ENCODE measurements around the gene SLC17A3. TPM values are rescaled to one million over a fixed set of nuclear protein-coding genes. Genes with fewer than 3 reads are reported as not detected.

SLC17A3 gene
- total and polyA plus RNA-seq, 10 of the 15 experiments (the other 5 are each of a cell fraction or from before 2014, with no cell fraction given), result not detected

DNA sequence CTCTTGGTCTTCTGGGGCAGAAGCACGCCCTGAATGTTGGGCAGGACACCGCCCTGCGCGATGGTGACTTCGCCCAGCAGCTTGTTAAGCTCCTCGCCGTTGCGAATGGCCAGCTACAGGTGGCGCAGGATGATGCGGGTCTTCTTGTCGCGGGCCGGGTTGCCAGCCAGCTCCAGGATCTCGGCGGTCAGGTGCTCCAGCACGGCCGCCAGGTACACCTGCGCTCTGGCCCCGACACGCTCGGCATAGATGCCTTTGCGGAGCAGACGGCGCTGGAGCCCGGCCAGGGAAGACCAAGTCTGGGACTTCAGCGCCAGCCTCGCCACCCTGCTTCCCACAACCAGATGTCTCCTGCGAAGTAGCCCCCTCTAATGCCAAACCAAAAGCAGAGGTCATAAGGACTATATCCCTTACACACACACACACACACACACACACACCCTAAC, 8.0 kb upstream of the SLC17A3 start:
- H3K27me3 ChIP-seq (replicated peaks in 1 of 2; ENCODE audit: control insufficient read depth in 2 of 2, insufficient read depth in 2 of 2, low read length in 1 of 2), result no peaks in the 10 kb centered on the region; a peak in 1 of 4 replicates
- CTCF ChIA-PET, result interaction anchor here (0.8 to 1.5 kb wide), 4 partner anchors 25 to 162 kb away, joined by 3 to 6 read pairs (median 4); partner anchors contain the start of gene TRIM38
- WGBS (ENCODE audit: insufficient coverage, insufficient replicate concordance, low lambda C conversion rate, missing lambda C conversion rate), result 18% methylated on average over 28 of the region's 28 CpGs
- no peaks in the 10 kb centered on the region for H3K36me3 ChIP-seq (ENCODE audit: control insufficient read depth in 2 of 2, insufficient read depth in 2 of 2, low read length in 1 of 2)
- H3K9ac ChIP-seq (ENCODE audit: control insufficient read depth, insufficient read depth, low read length), result no peak overlapping the region
- no peak overlapping the region for H3K4me3 ChIP-seq
- ATAC-seq (peak; percentile 31), FAIRE-seq (no peak), DNase-seq (ENCODE audit: low read depth, low spot score) (no peak)
- H3K4me1 ChIP-seq (ENCODE audit: control insufficient read depth, insufficient read depth, low read length), result no peaks in the 10 kb centered on the region
- no peaks in the 10 kb centered on the region for H4K20me1 ChIP-seq (ENCODE audit: control insufficient read depth, insufficient read depth)
- no peaks in the 10 kb centered on the region for H3K9me3 ChIP-seq (replicated peaks; ENCODE audit: control insufficient read depth, insufficient read depth, low read length)
- intact Hi-C loops (cut with micrococcal nuclease; ENCODE audit: unreplicated experiment), result no loop called here
- TF ChIP-seq, protein P1, sequence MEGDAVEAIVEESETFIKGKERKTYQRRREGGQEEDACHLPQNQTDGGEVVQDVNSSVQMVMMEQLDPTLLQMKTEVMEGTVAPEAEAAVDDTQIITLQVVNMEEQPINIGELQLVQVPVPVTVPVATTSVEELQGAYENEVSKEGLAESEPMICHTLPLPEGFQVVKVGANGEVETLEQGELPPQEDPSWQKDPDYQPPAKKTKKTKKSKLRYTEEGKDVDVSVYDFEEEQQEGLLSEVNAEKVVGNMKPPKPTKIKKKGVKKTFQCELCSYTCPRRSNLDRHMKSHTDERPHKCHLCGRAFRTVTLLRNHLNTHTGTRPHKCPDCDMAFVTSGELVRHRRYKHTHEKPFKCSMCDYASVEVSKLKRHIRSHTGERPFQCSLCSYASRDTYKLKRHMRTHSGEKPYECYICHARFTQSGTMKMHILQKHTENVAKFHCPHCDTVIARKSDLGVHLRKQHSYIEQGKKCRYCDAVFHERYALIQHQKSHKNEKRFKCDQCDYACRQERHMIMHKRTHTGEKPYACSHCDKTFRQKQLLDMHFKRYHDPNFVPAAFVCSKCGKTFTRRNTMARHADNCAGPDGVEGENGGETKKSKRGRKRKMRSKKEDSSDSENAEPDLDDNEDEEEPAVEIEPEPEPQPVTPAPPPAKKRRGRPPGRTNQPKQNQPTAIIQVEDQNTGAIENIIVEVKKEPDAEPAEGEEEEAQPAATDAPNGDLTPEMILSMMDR (IDR thresholded peaks at IDR 0.05 in 2 of 3, conservative IDR thresholded peaks at IDR 0.05 in 1 of 3; ENCODE audit: control insufficient read depth in 2 of 3, extremely low read depth in 1 of 3, insufficient read depth in 1 of 3, low read depth in 3 of 3, low read length in 3 of 3), result peak; percentile 0 to 22 (median 15); a peak in 1 of 6 replicates
- TF ChIP-seq WRNIP1 (IDR thresholded peaks at IDR 0.05; ENCODE audit: borderline replicate concordance, low read depth, low read length), result no peak
- BruUV-seq (replicated peaks), result no TSS peak
- H3K27ac ChIP-seq (ENCODE audit: control insufficient read depth, insufficient read depth), result no peak overlapping the region
- H3K4me2 ChIP-seq (ENCODE audit: control insufficient read depth, insufficient read depth), result peak overlapping the region; percentile 23
- H2AFZ ChIP-seq (ENCODE audit: control insufficient read depth, low read depth, low read length), result peak overlapping the region; percentile 31
- in situ Hi-C loops (cut with MboI), result no loop called here
- SMC1A ChIA-PET (ENCODE audit: uncharacterized antibody, unreplicated experiment), result no interaction called here
- RAD21 ChIA-PET (ENCODE audit: unreplicated experiment), result interaction anchor here (0.7 kb wide), 1 partner anchor 110 kb away, joined by 4 read pairs; no protein-coding TSS in a partner anchor
- no peaks in the 10 kb centered on the region for H3K79me2 ChIP-seq (ENCODE audit: control insufficient read depth, insufficient read depth, low read length)
- POLR2A ChIA-PET, result no interaction called here

DNA sequence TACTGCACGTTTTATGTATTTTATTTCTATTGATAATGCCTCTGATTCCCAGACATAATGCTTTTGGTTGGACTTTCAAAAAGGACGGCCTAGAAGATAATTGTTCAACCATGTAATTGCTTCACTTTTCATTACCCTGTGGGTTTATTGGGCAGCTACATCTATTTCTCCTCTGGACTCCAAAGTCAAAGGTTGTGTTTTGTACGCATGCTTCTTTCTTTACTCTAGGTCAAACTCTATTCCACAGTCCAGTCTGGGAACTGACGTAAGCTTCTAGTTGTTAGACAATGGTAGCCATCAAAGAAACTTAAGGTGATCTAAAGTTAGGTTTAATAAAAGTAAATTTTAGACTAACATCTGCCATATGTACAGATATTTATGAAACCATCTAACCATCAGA, 6.6 kb upstream of the SLC17A3 start:
- Histone ChIP-seq H3K79me2 (ENCODE audit: control insufficient read depth, insufficient read depth, low read length) (no peaks in the 10 kb centered on the region), H3K4me1 (ENCODE audit: control insufficient read depth, insufficient read depth, low read length) (no peaks in the 10 kb centered on the region), H4K20me1 (ENCODE audit: control insufficient read depth, insufficient read depth) (no peaks in the 10 kb centered on the region), H3K36me3 (ENCODE audit: control insufficient read depth in 2 of 2, insufficient read depth in 2 of 2, low read length in 1 of 2) (no peaks in the 10 kb centered on the region), H3K4me3 (no peak overlapping the region), H3K9me3 (replicated peaks; ENCODE audit: control insufficient read depth, insufficient read depth, low read length) (no peaks in the 10 kb centered on the region), H3K27me3 (replicated peaks in 1 of 2; ENCODE audit: control insufficient read depth in 2 of 2, insufficient read depth in 2 of 2, low read length in 1 of 2) (no peaks in the 10 kb centered on the region), H2AFZ (ENCODE audit: control insufficient read depth, low read depth, low read length) (no peak overlapping the region), H3K27ac (ENCODE audit: control insufficient read depth, insufficient read depth) (no peak overlapping the region), H3K4me2 (ENCODE audit: control insufficient read depth, insufficient read depth) (no peak overlapping the region), H3K9ac (ENCODE audit: control insufficient read depth, insufficient read depth, low read length) (no peak overlapping the region)
- BruUV-seq (replicated peaks), result no TSS peak
- intact Hi-C loops (cut with micrococcal nuclease; ENCODE audit: unreplicated experiment) (no loop called here), in situ Hi-C loops (cut with MboI) (no loop called here)
- SMC1A ChIA-PET (ENCODE audit: uncharacterized antibody, unreplicated experiment), result no interaction called here
- RAD21 ChIA-PET (ENCODE audit: unreplicated experiment), result interaction anchor here (0.8 kb wide), 1 partner anchor 123 kb away, joined by 3 read pairs; no protein-coding TSS in a partner anchor
- POLR2A ChIA-PET, result no interaction called here
- ATAC-seq (no peak), DNase-seq (ENCODE audit: low read depth, low spot score) (no peak), FAIRE-seq (no peak)
- 67% methylated on average over 4 of the region's 4 CpGs for WGBS (ENCODE audit: insufficient coverage, insufficient replicate concordance, low lambda C conversion rate, missing lambda C conversion rate)
- TF ChIP-seq POLR2A (IDR thresholded peaks at IDR 0.05; ENCODE audit: low read depth, low read length), result no peak
- no peak for TF ChIP-seq ZNF217 (IDR thresholded peaks at IDR 0.05)
- TF ChIP-seq, protein P2, sequence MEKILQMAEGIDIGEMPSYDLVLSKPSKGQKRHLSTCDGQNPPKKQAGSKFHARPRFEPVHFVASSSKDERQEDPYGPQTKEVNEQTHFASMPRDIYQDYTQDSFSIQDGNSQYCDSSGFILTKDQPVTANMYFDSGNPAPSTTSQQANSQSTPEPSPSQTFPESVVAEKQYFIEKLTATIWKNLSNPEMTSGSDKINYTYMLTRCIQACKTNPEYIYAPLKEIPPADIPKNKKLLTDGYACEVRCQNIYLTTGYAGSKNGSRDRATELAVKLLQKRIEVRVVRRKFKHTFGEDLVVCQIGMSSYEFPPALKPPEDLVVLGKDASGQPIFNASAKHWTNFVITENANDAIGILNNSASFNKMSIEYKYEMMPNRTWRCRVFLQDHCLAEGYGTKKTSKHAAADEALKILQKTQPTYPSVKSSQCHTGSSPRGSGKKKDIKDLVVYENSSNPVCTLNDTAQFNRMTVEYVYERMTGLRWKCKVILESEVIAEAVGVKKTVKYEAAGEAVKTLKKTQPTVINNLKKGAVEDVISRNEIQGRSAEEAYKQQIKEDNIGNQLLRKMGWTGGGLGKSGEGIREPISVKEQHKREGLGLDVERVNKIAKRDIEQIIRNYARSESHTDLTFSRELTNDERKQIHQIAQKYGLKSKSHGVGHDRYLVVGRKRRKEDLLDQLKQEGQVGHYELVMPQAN (conservative IDR thresholded peaks at IDR 0.05), result no peak
- TF ChIP-seq, protein P3, sequence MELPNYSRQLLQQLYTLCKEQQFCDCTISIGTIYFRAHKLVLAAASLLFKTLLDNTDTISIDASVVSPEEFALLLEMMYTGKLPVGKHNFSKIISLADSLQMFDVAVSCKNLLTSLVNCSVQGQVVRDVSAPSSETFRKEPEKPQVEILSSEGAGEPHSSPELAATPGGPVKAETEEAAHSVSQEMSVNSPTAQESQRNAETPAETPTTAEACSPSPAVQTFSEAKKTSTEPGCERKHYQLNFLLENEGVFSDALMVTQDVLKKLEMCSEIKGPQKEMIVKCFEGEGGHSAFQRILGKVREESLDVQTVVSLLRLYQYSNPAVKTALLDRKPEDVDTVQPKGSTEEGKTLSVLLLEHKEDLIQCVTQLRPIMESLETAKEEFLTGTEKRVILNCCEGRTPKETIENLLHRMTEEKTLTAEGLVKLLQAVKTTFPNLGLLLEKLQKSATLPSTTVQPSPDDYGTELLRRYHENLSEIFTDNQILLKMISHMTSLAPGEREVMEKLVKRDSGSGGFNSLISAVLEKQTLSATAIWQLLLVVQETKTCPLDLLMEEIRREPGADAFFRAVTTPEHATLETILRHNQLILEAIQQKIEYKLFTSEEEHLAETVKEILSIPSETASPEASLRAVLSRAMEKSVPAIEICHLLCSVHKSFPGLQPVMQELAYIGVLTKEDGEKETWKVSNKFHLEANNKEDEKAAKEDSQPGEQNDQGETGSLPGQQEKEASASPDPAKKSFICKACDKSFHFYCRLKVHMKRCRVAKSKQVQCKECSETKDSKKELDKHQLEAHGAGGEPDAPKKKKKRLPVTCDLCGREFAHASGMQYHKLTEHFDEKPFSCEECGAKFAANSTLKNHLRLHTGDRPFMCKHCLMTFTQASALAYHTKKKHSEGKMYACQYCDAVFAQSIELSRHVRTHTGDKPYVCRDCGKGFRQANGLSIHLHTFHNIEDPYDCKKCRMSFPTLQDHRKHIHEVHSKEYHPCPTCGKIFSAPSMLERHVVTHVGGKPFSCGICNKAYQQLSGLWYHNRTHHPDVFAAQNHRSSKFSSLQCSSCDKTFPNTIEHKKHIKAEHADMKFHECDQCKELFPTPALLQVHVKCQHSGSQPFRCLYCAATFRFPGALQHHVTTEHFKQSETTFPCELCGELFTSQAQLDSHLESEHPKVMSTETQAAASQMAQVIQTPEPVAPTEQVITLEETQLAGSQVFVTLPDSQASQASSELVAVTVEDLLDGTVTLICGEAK (IDR thresholded peaks at IDR 0.05; ENCODE audit: borderline replicate concordance), result no peak
- TF ChIP-seq SREBF1 (IDR thresholded peaks at IDR 0.05; ENCODE audit: low read length), result no peak
- no peak for TF ChIP-seq ZNF207 (IDR thresholded peaks at IDR 0.05; ENCODE audit: borderline replicate concordance)
- TF ChIP-seq NRF1 (conservative IDR thresholded peaks at IDR 0.05; ENCODE audit: low read depth, low read length), result no peak
- TF ChIP-seq JUNB (IDR thresholded peaks at IDR 0.05), result no peak
- CTCF ChIA-PET, result no interaction called here
